Colonic mucosa (tissue), 4 donors: Measurements from ENCODE around the gene CDC25C. TPM values are rescaled to one million over a fixed set of nuclear protein-coding genes. Genes with fewer than 3 reads are reported as not detected.
"Not testable (repeated sequence)": the region's sequence is repeated elsewhere in the genome, so short reads cannot be mapped to it uniquely, and the experiment has no call there.

Source experiments
- DNase-seq: peaks from one replicate; pipeline ENCODE4 v3.0.0-alpha.2; 2020
- H3K27ac ChIP-seq: fragments of 200-600 bp; one replicate; pipeline ENCODE4 v1.8.0; 2021
- H3K27me3 ChIP-seq: fragments of 200-600 bp; one replicate; pipeline ENCODE4 v1.8.0; 2021
- H3K36me3 ChIP-seq: fragments of 200-600 bp; one replicate; pipeline ENCODE4 v1.8.0; 2021
- H3K4me1 ChIP-seq: fragments of 200-600 bp; one replicate; pipeline ENCODE4 v1.8.0; 2021; ENCODE audit warnings: mild to moderate bottlenecking
- H3K4me3 ChIP-seq: fragments of 200-600 bp; one replicate; pipeline ENCODE4 v1.8.0; 2021
- H3K9ac ChIP-seq, 2 donors: one replicate each; pipeline ENCODE4 v1.7.0; 2013; ENCODE audit warnings: control low read depth in 2 of 2, low read depth in 2 of 2, low read length in 2 of 2
- H3K9me3 ChIP-seq: fragments of 200-600 bp; one replicate; pipeline ENCODE4 v1.8.0; 2021
- intact Hi-C: fragments of 100-400 bp; cut with DNase I; formaldehyde crosslinking; loops from one replicate; pipeline ENCODE4 v1.14.1; 2022
- total RNA-seq, 2 donors: library from RNA; stranded (reverse); fragmentation: NEBNext Ultra II Directional in 1 of 2; extraction: Animal tissue kit (Norgen Biotek cat#: 25700) in 1 of 2; gene quantifications; one replicate each; pipeline ENCODE4 v1.2.1, GENCODE V29; 2021
- TF ChIP-seq, protein P1 (sequence below): fragments of 200-600 bp; IDR thresholded peaks from one replicate; pipeline ENCODE4 v1.8.0; 2022; ENCODE audit warnings: antibody characterized with exemption, mild to moderate bottlenecking
- donor health status: healthy.
- donor health status: DM: no; HTN: no; CAD: no.
- donor health status: DM: no; HTN: no; CAD: no.

CDC25C gene
- total RNA-seq, 2 donors from 2014 or later: 4.3 to 10.2 TPM

- no peaks in the 10 kb centered on the region for H3K36me3 ChIP-seq
- no peak for DNase-seq
- TF ChIP-seq, protein P1, sequence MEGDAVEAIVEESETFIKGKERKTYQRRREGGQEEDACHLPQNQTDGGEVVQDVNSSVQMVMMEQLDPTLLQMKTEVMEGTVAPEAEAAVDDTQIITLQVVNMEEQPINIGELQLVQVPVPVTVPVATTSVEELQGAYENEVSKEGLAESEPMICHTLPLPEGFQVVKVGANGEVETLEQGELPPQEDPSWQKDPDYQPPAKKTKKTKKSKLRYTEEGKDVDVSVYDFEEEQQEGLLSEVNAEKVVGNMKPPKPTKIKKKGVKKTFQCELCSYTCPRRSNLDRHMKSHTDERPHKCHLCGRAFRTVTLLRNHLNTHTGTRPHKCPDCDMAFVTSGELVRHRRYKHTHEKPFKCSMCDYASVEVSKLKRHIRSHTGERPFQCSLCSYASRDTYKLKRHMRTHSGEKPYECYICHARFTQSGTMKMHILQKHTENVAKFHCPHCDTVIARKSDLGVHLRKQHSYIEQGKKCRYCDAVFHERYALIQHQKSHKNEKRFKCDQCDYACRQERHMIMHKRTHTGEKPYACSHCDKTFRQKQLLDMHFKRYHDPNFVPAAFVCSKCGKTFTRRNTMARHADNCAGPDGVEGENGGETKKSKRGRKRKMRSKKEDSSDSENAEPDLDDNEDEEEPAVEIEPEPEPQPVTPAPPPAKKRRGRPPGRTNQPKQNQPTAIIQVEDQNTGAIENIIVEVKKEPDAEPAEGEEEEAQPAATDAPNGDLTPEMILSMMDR: no peak
- H3K9me3 ChIP-seq: no peaks in the 10 kb centered on the region
- no peaks in the 10 kb centered on the region for H3K27me3 ChIP-seq
- H3K27ac ChIP-seq: no peak overlapping the region
- intact Hi-C loops: no loop called here
- H3K9ac ChIP-seq: no peak overlapping the region
- H3K4me3 ChIP-seq: no peak overlapping the region
- no peaks in the 10 kb centered on the region for H3K4me1 ChIP-seq
These were observed 78.7 kb downstream of the CDC25C start for GRCh38 chr5:138252944-138253343.

DNA sequence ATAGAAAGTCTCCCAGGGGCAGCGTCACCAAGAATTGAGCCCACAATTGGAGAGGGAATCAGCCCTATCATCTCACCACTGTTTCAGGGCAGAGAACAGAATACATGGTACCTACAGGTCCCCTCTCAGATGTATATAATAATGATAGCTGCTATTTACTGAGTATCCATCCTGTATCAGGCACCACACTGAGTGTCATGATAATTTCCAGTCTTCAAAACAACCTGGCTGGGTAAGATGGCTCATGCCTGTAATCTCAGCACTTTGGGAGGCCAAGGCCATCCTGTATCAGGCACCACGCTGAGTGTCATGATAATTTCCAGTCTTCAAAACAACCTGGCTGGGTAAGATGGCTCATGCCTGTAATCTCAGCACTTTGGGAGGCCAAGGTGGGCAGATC, 83.8 kb downstream of the CDC25C start:
- H3K4me3 ChIP-seq: not testable (repeated sequence)

DNA sequence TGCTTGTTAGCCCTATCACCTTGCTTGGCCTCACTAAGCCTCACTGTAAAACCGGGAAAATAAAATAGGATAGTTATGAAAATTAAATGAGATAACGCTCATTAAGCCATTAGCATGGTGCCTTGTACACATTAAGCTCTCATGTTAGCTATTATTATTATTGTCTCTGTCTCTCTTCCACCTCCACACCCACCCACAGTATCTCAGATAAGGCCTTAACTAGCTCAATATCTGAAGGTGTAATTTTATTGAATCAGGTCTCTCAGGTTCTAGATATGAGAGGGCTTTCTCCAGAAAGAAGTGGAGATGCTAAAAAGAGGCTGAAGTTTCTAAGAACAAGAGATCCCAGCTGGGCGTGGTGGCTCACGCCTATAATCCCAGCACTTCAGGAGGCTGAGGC, 84.8 kb downstream of the CDC25C start:
- intact Hi-C loops: no loop called here
- TF ChIP-seq, protein P1: no peak
- H3K4me1 ChIP-seq: no peaks in the 10 kb centered on the region
- no peak overlapping the region for H3K4me3 ChIP-seq
- peaks cover 7% of the 10 kb centered on the region for H3K27me3 ChIP-seq
- no peak for DNase-seq
- H3K36me3 ChIP-seq: no peaks in the 10 kb centered on the region
- no peaks in the 10 kb centered on the region for H3K9me3 ChIP-seq
- no peak overlapping the region for H3K27ac ChIP-seq
- no peak overlapping the region for H3K9ac ChIP-seq

More for the DNA sequence above, 83.8 kb downstream of the CDC25C start:
- DNase-seq, intact Hi-C loops, H3K27me3 ChIP-seq, H3K4me1 ChIP-seq, H3K27ac ChIP-seq, H3K9ac ChIP-seq, H3K9me3 ChIP-seq, H3K36me3 ChIP-seq: not testable (repeated sequence)

GRCh38 chr5:138246334-138246733, 85.3 kb downstream of the CDC25C start:
- DNase-seq: no peak
- TF ChIP-seq, protein P1: no peak
- intact Hi-C loops: no loop called here
- Histone ChIP-seq H3K27me3 (peaks cover 12% of the 10 kb centered on the region), H3K27ac (no peak overlapping the region), H3K4me1 (no peaks in the 10 kb centered on the region), H3K9ac (no peak overlapping the region), H3K9me3 (no peaks in the 10 kb centered on the region), H3K4me3 (no peak overlapping the region), H3K36me3 (no peaks in the 10 kb centered on the region)

DNA sequence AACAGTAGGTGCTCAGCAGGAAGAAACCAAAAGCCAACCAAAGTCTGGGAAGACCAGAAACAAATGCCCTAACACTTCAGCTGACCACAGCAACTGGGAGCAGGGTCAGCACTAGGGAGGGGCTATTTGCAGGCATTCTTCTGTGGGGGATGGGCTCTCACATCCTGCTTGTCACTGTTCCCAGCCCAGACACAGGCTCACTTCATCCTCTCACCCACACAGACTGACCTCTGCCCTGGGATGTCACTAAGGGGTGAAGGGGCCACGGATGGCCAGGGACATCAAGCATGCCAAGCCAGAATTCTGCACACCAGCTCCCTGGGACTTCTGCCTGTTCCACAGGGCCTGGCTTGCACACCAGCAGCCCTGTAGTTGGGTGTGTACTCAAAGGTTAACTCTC, 85.9 kb downstream of the CDC25C start:
- peaks cover 18% of the 10 kb centered on the region for H3K27me3 ChIP-seq
- H3K9ac ChIP-seq: no peak overlapping the region
- no peaks in the 10 kb centered on the region for H3K9me3 ChIP-seq
- no peaks in the 10 kb centered on the region for H3K36me3 ChIP-seq
- DNase-seq: no peak
- no peaks in the 10 kb centered on the region for H3K4me1 ChIP-seq
- TF ChIP-seq, protein P1: no peak
- intact Hi-C loops: no loop called here
- no peak overlapping the region for H3K4me3 ChIP-seq
- no peak overlapping the region for H3K27ac ChIP-seq

DNA sequence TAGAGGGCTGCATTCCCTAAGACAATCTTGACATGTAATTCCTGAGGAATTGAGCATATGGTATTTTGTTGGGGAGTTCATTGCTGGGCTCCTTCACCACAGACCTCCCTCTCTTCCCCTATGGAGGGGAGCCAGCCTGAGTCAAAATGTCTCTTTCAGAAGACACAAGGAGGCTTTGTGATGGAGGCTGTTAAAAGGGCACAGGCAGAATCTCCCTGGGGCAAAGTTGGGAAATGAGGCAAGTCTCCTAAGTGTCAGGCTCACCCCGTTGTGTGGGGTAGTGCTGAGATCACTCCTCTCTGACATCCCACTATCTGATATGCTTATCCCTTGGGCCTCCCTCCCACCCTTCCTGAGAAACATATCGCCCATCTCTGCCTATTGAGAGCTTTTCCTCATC, 87.8 kb downstream of the CDC25C start:
- no peaks in the 10 kb centered on the region for H3K9me3 ChIP-seq
- no peak overlapping the region for H3K27ac ChIP-seq
- intact Hi-C loops: no loop called here
- no peak for DNase-seq
- TF ChIP-seq, protein P1: no peak
- no peak overlapping the region for H3K9ac ChIP-seq
- H3K36me3 ChIP-seq: no peaks in the 10 kb centered on the region
- no peak overlapping the region for H3K4me3 ChIP-seq
- H3K4me1 ChIP-seq: no peaks in the 10 kb centered on the region
- peaks cover 28% of the 10 kb centered on the region for H3K27me3 ChIP-seq
